WTC11 (cell line): Measurements from ENCODE around the gene AIMP2.

ENCODE experiments used
- CTCF ChIP-seq: fragments of 200-600 bp; IDR thresholded peaks from 2 replicates; pipeline ENCODE4 v1.8.0; 2022; ENCODE audit warnings: antibody characterized with exemption
- NR1H2 ChIP-seq: sonication (generic); formaldehyde crosslinking; IDR thresholded peaks from 2 replicates; pipeline ENCODE4 v1.9.0; 2021; ENCODE audit warnings: mild to moderate bottlenecking, moderate library complexity, missing genetic modification reagents
- USF2 ChIP-seq: sonication (generic); formaldehyde crosslinking; IDR thresholded peaks from 2 replicates; pipeline ENCODE4 v1.8.1; 2023; ENCODE audit warnings: mild to moderate bottlenecking, missing genetic modification reagents, moderate library complexity

- TF ChIP-seq USF2 (CRISPR knock-in tag) (no peak), NR1H2 (CRISPR knock-in tag) (no peak), CTCF (no peak)
Observed at GRCh38 chr7:6049780-6050179, 40.7 kb downstream of the AIMP2 start.
